ENCODE results near the gene APELA.
"Not testable (repeated sequence)": the region's sequence is repeated elsewhere in the genome, so short reads cannot be mapped to it uniquely, and the experiment has no call there.

Gene APELA

GRCh38 chr4:164918956-164919355, 42.0 kb downstream of the APELA start:
- no peak overlapping the region for H3K4me3 ChIP-seq (replicated peaks in 1 of 2; ENCODE audit: low read depth in 2 of 2, low read length in 2 of 2)
- no peak for TF ChIP-seq CTCF (IDR thresholded peaks at IDR 0.05; ENCODE audit: low read depth, low read length)
- DNase-seq (ENCODE audit: low read depth in 2 of 2): no peak

GRCh38 chr4:164924670-164925238, 47.8 kb downstream of the APELA start:
- no peak for TF ChIP-seq CTCF (IDR thresholded peaks at IDR 0.05; ENCODE audit: low read depth, low read length)
- DNase-seq (ENCODE audit: low read depth in 2 of 2): no peak
- H3K4me3 ChIP-seq (replicated peaks in 1 of 2; ENCODE audit: low read depth in 2 of 2, low read length in 2 of 2): no peak overlapping the region

DNA sequence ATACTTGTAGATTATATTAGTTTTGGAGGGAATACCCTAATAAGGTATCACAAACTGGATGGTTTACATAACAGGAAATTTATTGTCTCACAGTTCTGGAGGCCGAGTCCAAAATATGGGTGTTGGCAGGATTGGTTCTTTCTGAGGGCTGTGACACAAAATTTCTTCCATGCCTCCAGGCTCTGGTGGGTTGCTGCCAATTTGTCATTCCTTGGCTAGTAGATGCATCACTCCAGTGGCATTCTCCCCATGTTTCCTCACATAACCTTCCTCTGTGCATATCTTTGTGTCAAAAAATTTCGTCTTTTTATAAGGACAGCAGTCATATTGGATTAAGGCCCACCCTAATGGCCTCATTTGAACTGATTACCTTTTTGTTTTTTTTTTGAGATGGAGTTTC, 49.3 kb downstream of the APELA start:
- TF ChIP-seq CTCF (IDR thresholded peaks at IDR 0.05; ENCODE audit: low read depth, low read length): no peak
- DNase-seq (ENCODE audit: low read depth in 2 of 2): no peak
- no peak overlapping the region for H3K4me3 ChIP-seq (replicated peaks in 1 of 2; ENCODE audit: low read depth in 2 of 2, low read length in 2 of 2)

- not testable (repeated sequence) for H3K4me3 ChIP-seq (replicated peaks in 1 of 2; ENCODE audit: low read depth in 2 of 2, low read length in 2 of 2); DNase-seq (ENCODE audit: low read depth in 2 of 2)
These were observed 50.1 kb downstream of the APELA start for GRCh38 chr4:164927101-164927500.

DNA sequence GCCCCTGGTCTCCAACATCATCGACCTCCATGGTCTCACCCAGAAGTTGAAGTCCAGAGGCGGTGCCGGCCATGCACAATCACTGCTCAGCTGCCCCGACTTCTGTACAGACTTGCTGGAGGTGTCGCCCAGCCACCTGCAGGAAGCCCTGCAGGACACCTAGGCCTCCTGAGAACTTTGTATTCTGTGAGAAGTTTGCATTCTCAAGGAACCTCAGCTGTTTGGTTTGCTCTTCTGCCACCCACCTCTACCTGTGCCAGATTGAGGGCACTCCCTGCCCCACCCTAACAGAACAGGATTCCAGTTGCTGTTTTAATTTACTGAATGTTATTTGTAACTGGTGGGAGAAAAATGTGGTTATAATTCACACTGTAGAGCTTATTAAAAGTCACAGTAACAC, 53.7 kb downstream of the APELA start:
- no peak for DNase-seq (ENCODE audit: low read depth in 2 of 2)
- no peak for TF ChIP-seq CTCF (IDR thresholded peaks at IDR 0.05; ENCODE audit: low read depth, low read length)
- no peak overlapping the region for H3K4me3 ChIP-seq (replicated peaks in 1 of 2; ENCODE audit: low read depth in 2 of 2, low read length in 2 of 2)

DNA sequence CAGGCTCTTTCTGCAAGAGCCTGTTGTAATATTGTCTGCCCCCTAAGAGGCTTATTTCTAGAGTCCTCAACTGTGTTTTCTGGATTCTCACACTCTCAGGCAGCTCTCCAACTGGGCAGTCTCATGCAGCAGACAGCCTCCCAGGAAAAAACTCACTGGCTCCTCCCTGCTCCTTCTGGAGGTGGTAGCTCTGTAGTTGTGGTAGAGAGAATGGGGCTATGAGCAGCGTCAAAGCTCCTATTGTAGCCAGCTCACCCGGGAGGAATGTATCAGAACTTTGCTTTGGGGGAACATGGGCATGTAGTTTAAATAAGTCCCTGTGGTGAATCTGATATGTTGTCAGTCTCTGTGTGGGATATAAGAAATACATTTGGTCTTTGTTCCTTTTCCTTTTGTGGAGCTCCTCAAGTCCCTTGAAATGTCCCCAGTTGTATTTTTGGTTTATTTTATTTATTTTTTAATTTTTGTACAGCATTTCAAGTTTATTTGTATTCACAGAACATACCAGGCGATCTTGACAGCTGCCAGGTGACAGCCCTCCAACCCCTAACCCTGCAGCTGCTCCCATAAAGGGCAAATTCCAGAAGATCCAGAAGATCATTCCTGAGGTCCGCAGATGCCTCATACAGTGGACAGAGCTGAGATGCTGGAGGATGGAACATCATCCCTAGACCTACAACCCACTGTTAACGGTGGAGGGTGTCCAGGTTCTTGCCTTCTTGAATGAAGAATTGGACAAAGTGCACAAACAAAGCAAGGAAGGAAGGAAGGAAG, 54.8 kb downstream of the APELA start:
- H3K4me3 ChIP-seq (replicated peaks in 1 of 2; ENCODE audit: low read depth in 2 of 2, low read length in 2 of 2): no peak overlapping the region
- no peak for TF ChIP-seq CTCF (IDR thresholded peaks at IDR 0.05; ENCODE audit: low read depth, low read length)
- no peak for DNase-seq (ENCODE audit: low read depth in 2 of 2)

GRCh38 chr4:164933244-164933643, 56.3 kb downstream of the APELA start:
- DNase-seq (ENCODE audit: low read depth in 2 of 2): no peak

More at GRCh38 chr4:164933244-164933643, 56.3 kb downstream of the APELA start:
- no peak for TF ChIP-seq CTCF (IDR thresholded peaks at IDR 0.05; ENCODE audit: low read depth, low read length)
- H3K4me3 ChIP-seq (replicated peaks in 1 of 2; ENCODE audit: low read depth in 2 of 2, low read length in 2 of 2): no peak overlapping the region

Measured in cardiac fibroblast (primary cell).